ENCODE data around the gene RBMS3. TPM values are rescaled to one million over a fixed set of nuclear protein-coding genes. Genes with fewer than 3 reads are reported as not detected.

The RBMS3 gene
- total and polyA plus RNA-seq, 2 experiments from 2014 or later, result 3.2 to 7.4 TPM

DNA sequence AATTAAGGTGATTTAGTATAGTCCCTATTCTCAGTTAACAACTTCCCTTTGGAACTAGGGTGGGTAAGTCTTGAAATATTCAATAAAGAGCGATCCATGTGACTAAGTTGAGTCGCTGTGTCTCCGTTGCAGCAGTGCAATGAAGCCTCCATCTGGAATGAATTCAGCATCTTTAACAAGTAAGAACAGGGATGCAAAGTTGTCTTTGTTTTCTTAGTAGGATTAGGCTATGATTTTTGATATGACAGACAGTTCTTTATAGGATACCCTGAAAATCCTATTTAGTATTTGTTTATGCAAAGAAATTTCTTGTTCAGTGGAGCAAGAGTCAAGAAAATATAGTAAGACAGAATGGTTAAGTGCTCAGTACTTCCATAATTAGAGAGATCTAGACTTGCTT lies 52.7 kb downstream of the RBMS3 start:
- no peaks in the 10 kb centered on the region for H3K36me3 Mint-ChIP-seq (ENCODE audit: low read depth)
- H3K4me3 ChIP-seq, result no peak overlapping the region
- TF ChIP-seq, protein P1, sequence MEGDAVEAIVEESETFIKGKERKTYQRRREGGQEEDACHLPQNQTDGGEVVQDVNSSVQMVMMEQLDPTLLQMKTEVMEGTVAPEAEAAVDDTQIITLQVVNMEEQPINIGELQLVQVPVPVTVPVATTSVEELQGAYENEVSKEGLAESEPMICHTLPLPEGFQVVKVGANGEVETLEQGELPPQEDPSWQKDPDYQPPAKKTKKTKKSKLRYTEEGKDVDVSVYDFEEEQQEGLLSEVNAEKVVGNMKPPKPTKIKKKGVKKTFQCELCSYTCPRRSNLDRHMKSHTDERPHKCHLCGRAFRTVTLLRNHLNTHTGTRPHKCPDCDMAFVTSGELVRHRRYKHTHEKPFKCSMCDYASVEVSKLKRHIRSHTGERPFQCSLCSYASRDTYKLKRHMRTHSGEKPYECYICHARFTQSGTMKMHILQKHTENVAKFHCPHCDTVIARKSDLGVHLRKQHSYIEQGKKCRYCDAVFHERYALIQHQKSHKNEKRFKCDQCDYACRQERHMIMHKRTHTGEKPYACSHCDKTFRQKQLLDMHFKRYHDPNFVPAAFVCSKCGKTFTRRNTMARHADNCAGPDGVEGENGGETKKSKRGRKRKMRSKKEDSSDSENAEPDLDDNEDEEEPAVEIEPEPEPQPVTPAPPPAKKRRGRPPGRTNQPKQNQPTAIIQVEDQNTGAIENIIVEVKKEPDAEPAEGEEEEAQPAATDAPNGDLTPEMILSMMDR (conservative IDR thresholded peaks at IDR 0.05; ENCODE audit: low read depth in 2 of 2), result no peak
- TF ChIP-seq NANOG (IDR thresholded peaks at IDR 0.05; ENCODE audit: borderline replicate concordance) (no peak), EZH2phosphoT487 (IDR thresholded peaks at IDR 0.05; ENCODE audit: unreplicated experiment) (no peak), JUNB (IDR thresholded peaks at IDR 0.05; ENCODE audit: unreplicated experiment) (no peak)
- TF ChIP-seq, protein P2, sequence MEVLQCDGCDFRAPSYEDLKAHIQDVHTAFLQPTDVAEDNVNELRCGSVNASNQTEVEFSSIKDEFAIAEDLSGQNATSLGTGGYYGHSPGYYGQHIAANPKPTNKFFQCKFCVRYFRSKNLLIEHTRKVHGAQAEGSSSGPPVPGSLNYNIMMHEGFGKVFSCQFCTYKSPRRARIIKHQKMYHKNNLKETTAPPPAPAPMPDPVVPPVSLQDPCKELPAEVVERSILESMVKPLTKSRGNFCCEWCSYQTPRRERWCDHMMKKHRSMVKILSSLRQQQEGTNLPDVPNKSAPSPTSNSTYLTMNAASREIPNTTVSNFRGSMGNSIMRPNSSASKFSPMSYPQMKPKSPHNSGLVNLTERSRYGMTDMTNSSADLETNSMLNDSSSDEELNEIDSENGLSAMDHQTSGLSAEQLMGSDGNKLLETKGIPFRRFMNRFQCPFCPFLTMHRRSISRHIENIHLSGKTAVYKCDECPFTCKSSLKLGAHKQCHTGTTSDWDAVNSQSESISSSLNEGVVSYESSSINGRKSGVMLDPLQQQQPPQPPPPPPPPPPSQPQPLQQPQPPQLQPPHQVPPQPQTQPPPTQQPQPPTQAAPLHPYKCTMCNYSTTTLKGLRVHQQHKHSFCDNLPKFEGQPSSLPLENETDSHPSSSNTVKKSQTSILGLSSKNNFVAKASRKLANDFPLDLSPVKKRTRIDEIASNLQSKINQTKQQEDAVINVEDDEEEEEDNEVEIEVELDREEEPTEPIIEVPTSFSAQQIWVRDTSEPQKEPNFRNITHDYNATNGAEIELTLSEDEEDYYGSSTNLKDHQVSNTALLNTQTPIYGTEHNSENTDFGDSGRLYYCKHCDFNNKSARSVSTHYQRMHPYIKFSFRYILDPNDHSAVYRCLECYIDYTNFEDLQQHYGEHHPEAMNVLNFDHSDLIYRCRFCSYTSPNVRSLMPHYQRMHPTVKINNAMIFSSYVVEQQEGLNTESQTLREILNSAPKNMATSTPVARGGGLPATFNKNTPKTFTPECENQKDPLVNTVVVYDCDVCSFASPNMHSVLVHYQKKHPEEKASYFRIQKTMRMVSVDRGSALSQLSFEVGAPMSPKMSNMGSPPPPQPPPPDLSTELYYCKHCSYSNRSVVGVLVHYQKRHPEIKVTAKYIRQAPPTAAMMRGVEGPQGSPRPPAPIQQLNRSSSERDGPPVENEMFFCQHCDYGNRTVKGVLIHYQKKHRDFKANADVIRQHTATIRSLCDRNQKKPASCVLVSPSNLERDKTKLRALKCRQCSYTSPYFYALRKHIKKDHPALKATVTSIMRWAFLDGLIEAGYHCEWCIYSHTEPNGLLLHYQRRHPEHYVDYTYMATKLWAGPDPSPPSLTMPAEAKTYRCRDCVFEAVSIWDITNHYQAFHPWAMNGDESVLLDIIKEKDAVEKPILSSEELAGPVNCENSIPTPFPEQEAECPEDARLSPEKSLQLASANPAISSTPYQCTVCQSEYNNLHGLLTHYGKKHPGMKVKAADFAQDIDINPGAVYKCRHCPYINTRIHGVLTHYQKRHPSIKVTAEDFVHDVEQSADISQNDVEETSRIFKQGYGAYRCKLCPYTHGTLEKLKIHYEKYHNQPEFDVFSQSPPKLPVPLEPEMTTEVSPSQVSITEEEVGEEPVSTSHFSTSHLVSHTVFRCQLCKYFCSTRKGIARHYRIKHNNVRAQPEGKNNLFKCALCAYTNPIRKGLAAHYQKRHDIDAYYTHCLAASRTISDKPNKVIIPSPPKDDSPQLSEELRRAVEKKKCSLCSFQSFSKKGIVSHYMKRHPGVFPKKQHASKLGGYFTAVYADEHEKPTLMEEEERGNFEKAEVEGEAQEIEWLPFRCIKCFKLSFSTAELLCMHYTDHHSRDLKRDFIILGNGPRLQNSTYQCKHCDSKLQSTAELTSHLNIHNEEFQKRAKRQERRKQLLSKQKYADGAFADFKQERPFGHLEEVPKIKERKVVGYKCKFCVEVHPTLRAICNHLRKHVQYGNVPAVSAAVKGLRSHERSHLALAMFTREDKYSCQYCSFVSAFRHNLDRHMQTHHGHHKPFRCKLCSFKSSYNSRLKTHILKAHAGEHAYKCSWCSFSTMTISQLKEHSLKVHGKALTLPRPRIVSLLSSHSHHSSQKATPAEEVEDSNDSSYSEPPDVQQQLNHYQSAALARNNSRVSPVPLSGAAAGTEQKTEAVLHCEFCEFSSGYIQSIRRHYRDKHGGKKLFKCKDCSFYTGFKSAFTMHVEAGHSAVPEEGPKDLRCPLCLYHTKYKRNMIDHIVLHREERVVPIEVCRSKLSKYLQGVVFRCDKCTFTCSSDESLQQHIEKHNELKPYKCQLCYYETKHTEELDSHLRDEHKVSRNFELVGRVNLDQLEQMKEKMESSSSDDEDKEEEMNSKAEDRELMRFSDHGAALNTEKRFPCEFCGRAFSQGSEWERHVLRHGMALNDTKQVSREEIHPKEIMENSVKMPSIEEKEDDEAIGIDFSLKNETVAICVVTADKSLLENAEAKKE (CRISPR knock-in tag; IDR thresholded peaks at IDR 0.05), result no peak
- TF ChIP-seq, protein P3, sequence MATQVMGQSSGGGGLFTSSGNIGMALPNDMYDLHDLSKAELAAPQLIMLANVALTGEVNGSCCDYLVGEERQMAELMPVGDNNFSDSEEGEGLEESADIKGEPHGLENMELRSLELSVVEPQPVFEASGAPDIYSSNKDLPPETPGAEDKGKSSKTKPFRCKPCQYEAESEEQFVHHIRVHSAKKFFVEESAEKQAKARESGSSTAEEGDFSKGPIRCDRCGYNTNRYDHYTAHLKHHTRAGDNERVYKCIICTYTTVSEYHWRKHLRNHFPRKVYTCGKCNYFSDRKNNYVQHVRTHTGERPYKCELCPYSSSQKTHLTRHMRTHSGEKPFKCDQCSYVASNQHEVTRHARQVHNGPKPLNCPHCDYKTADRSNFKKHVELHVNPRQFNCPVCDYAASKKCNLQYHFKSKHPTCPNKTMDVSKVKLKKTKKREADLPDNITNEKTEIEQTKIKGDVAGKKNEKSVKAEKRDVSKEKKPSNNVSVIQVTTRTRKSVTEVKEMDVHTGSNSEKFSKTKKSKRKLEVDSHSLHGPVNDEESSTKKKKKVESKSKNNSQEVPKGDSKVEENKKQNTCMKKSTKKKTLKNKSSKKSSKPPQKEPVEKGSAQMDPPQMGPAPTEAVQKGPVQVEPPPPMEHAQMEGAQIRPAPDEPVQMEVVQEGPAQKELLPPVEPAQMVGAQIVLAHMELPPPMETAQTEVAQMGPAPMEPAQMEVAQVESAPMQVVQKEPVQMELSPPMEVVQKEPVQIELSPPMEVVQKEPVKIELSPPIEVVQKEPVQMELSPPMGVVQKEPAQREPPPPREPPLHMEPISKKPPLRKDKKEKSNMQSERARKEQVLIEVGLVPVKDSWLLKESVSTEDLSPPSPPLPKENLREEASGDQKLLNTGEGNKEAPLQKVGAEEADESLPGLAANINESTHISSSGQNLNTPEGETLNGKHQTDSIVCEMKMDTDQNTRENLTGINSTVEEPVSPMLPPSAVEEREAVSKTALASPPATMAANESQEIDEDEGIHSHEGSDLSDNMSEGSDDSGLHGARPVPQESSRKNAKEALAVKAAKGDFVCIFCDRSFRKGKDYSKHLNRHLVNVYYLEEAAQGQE (IDR thresholded peaks at IDR 0.05; ENCODE audit: unreplicated experiment), result no peak
- no peak overlapping the region for H3K4me2 ChIP-seq
- H3F3A ChIP-seq (replicated peaks; ENCODE audit: low read depth), result no peaks in the 10 kb centered on the region
- H3K27me3 Mint-ChIP-seq (ENCODE audit: insufficient read depth, low read depth, poor library complexity), result peaks cover 3% of the 10 kb centered on the region
- no peaks in the 10 kb centered on the region for H3K9me3 Mint-ChIP-seq
- H3K79me2 ChIP-seq (replicated peaks; ENCODE audit: insufficient read depth), result no peaks in the 10 kb centered on the region
- H3K4me3 Mint-ChIP-seq, result no peak overlapping the region
- no peaks in the 10 kb centered on the region for H3K27me3 ChIP-seq (ENCODE audit: insufficient read depth)
- peaks cover 25% of the 10 kb centered on the region for H3K4me1 Mint-ChIP-seq
- no peaks in the 10 kb centered on the region for H3K36me3 ChIP-seq (ENCODE audit: insufficient read depth)
- H3K9me2 ChIP-seq (ENCODE audit: insufficient read depth), result no peaks in the 10 kb centered on the region
- DNase-seq (ENCODE audit: low spot score), result no peak
- H4K20me1 ChIP-seq (replicated peaks; ENCODE audit: insufficient read depth), result no peaks in the 10 kb centered on the region
- H3K27ac ChIP-seq (ENCODE audit: low read depth), result no peak overlapping the region
- no peak for ATAC-seq
- no peak overlapping the region for H2AFZ ChIP-seq
- peak overlapping the region; percentile 62; the same call in 1 of the 2 replicates for H3K27ac Mint-ChIP-seq
- peaks cover 15% of the 10 kb centered on the region for H3K4me1 ChIP-seq (ENCODE audit: insufficient read depth)
